Neuronal stem cell (in vitro differentiated cells): ENCODE data around the gene TECPR2.

Source experiments
- DNase-seq: peaks from one replicate; pipeline ENCODE4 v3.0.0-alpha.2; 2013; ENCODE audit warnings: low spot score
- H2AFZ ChIP-seq: one replicate; pipeline ENCODE4 v1.6.1; 2013; ENCODE audit warnings: mild to moderate bottlenecking, low read length, inconsistent platforms
- H2AK5ac ChIP-seq: 2 replicates; pipeline ENCODE4 v1.6.1; 2013; ENCODE audit warnings: low read depth, mild to moderate bottlenecking, inconsistent platforms, low read length, moderate library complexity, mixed read lengths
- H2BK120ac ChIP-seq: 2 replicates; pipeline ENCODE4 v1.6.1; 2013; ENCODE audit warnings: low read depth, mild to moderate bottlenecking, inconsistent platforms, low read length, moderate library complexity, mixed read lengths
- H2BK12ac ChIP-seq: one replicate; pipeline ENCODE4 v1.6.1; 2013; ENCODE audit warnings: low read length, inconsistent platforms
- H2BK15ac ChIP-seq: 2 replicates; pipeline ENCODE4 v1.6.1; 2013; ENCODE audit warnings: mild to moderate bottlenecking, low read length, inconsistent platforms, mixed read lengths
- H2BK5ac ChIP-seq: one replicate; pipeline ENCODE4 v1.6.1; 2013; ENCODE audit warnings: inconsistent platforms, mild to moderate bottlenecking, low read length, moderate library complexity
- H3K14ac ChIP-seq: one replicate; pipeline ENCODE4 v1.6.1; 2013; ENCODE audit warnings: low read length, inconsistent platforms
- H3K18ac ChIP-seq: 2 replicates; pipeline ENCODE4 v1.6.1; 2013; ENCODE audit warnings: low read length, inconsistent platforms
- H3K23ac ChIP-seq: 2 replicates; pipeline ENCODE4 v1.6.1; 2013; ENCODE audit warnings: low read depth, mild to moderate bottlenecking, mixed read lengths, low read length, inconsistent platforms; ENCODE audit not compliant: poor library complexity
- H3K27ac ChIP-seq: replicated peaks from 3 replicates; pipeline ENCODE4 v1.5.1; 2013; ENCODE audit warnings: low read length, inconsistent platforms
- H3K27me3 ChIP-seq, 3 experiments: 2 replicates each; pipeline ENCODE4 v1.6.1; 2013; ENCODE audit warnings: low read length in 3 of 3, mild to moderate bottlenecking in 2 of 3, inconsistent platforms in 1 of 3, low read depth in 1 of 3, mixed read lengths in 1 of 3, moderate library complexity in 1 of 3; ENCODE audit not compliant: control insufficient read depth in 3 of 3, insufficient read depth in 3 of 3
- H3K36me3 ChIP-seq, 2 donors: replicated peaks in 1 of 2; 2 replicates each; pipeline ENCODE4 v1.6.1; 2013; ENCODE audit warnings: low read length in 2 of 2; ENCODE audit not compliant: control insufficient read depth in 2 of 2, insufficient read depth in 2 of 2
- H3K4ac ChIP-seq: 2 replicates; pipeline ENCODE4 v1.6.1; 2013; ENCODE audit warnings: inconsistent platforms, mild to moderate bottlenecking, low read length, moderate library complexity
- H3K4me1 ChIP-seq, 2 donors: 1 replicate in 1 of 2; 2 replicates in 1 of 2; pipeline ENCODE4 v1.6.1; 2013; ENCODE audit warnings: low read length in 2 of 2, low read depth in 1 of 2; ENCODE audit not compliant: control insufficient read depth in 2 of 2, insufficient read depth in 1 of 2
- H3K4me2 ChIP-seq: one replicate; pipeline ENCODE4 v1.6.1; 2013; ENCODE audit warnings: mild to moderate bottlenecking, low read length, inconsistent platforms; ENCODE audit not compliant: insufficient read depth, poor library complexity, severe bottlenecking
- H3K4me3 ChIP-seq, 2 donors: 2 replicates each; pipeline ENCODE4 v1.5.1; 2013; ENCODE audit warnings: low read length in 2 of 2, mild to moderate bottlenecking in 2 of 2, inconsistent platforms in 1 of 2, moderate library complexity in 1 of 2
- H3K79me1 ChIP-seq: one replicate; pipeline ENCODE4 v1.6.1; 2013; ENCODE audit warnings: low read depth, mild to moderate bottlenecking, inconsistent platforms, low read length, moderate library complexity
- H3K9ac ChIP-seq: one replicate; pipeline ENCODE4 v1.6.1; 2013; ENCODE audit warnings: mild to moderate bottlenecking, low read depth, low read length, inconsistent platforms; ENCODE audit not compliant: poor library complexity
- H3K9me3 ChIP-seq, 2 donors: replicated peaks in 1 of 2; 2 replicates each; pipeline versions ENCODE3 to v1.6.1; 2013; ENCODE audit warnings: low read length in 2 of 2, mild to moderate bottlenecking in 2 of 2, inconsistent platforms in 1 of 2, low read depth in 1 of 2, mixed read lengths in 1 of 2, moderate library complexity in 1 of 2; ENCODE audit not compliant: control insufficient read depth in 2 of 2, insufficient read depth in 1 of 2
- H4K8ac ChIP-seq: one replicate; pipeline ENCODE4 v1.6.1; 2013; ENCODE audit warnings: low read depth, mild to moderate bottlenecking, inconsistent platforms, low read length, moderate library complexity
- H4K91ac ChIP-seq: one replicate; pipeline ENCODE4 v1.6.1; 2013; ENCODE audit warnings: low read length, low read depth, mild to moderate bottlenecking, inconsistent platforms; ENCODE audit not compliant: poor library complexity
- WGBS, 2 donors: extraction: QIAGEN DNeasy Blood & Tissue Kit; methylation state at CpG; one replicate each; pipeline ENCODE4 v1.1.7; 2013; ENCODE audit warnings: missing lambda C conversion rate in 2 of 2, mixed read lengths in 1 of 2; ENCODE audit not compliant: insufficient read length in 2 of 2, insufficient replicate concordance in 1 of 2; ENCODE audit errors: extremely low coverage in 2 of 2; 5-methylcytosine and 5-hydroxymethylcytosine counted together

Gene TECPR2

GRCh38 chr14:102417646-102418045 is 54.9 kb downstream of the TECPR2 start:
- H3K23ac ChIP-seq: no peak overlapping the region
- no peaks in the 10 kb centered on the region for H3K9me3 ChIP-seq
- no CpG with 5 or more reads among the region's 12 CpGs for WGBS, 2 donors
- H4K8ac ChIP-seq: no peak overlapping the region
- H2BK5ac ChIP-seq: no peak overlapping the region
- H3K4ac ChIP-seq: no peak overlapping the region
- H3K9ac ChIP-seq: no peak overlapping the region
- peaks cover 5% of the 10 kb centered on the region for H3K79me1 ChIP-seq
- H3K27ac ChIP-seq: no peak overlapping the region
- peaks cover 3 to 14% of the 10 kb centered on the region in 2 donors for H3K4me1 ChIP-seq
- no peak overlapping the region for H4K91ac ChIP-seq
- H2AK5ac ChIP-seq: no peak overlapping the region
- no peak overlapping the region for H2AFZ ChIP-seq
- H2BK120ac ChIP-seq: no peak overlapping the region
- no peaks in the 10 kb centered on the region for H3K27me3 ChIP-seq
- H3K4me2 ChIP-seq: no peak overlapping the region
- no peak overlapping the region for H2BK15ac ChIP-seq
- H3K14ac ChIP-seq: no peak overlapping the region
- H3K18ac ChIP-seq: no peak overlapping the region
- no peak for DNase-seq
- peaks cover 9% of the 10 kb centered on the region in 2 donors for H3K36me3 ChIP-seq
- H2BK12ac ChIP-seq: no peak overlapping the region
- no peak overlapping the region for H3K4me3 ChIP-seq

- Histone ChIP-seq H2BK12ac (peak overlapping the region; percentile 43), H3K79me1 (peaks cover 5% of the 10 kb centered on the region), H2AFZ (no peak overlapping the region), H3K9me3 (no peaks in the 10 kb centered on the region), H2BK120ac (no peak overlapping the region), H4K8ac (no peak overlapping the region), H2BK5ac (no peak overlapping the region), H3K9ac (peak overlapping the region; percentile 76), H3K4ac (no peak overlapping the region), H3K18ac (peak overlapping the region; percentile 45), H3K27me3 (no peaks in the 10 kb centered on the region), H3K27ac (no peak overlapping the region), H2AK5ac (peak overlapping the region; percentile 69), H3K4me1 (peaks cover 3 to 14% of the 10 kb centered on the region in 2 donors), H3K14ac (no peak overlapping the region), H3K36me3 (peaks cover 9% of the 10 kb centered on the region in 2 donors), H4K91ac (no peak overlapping the region), H3K4me3 (no peak overlapping the region), H3K23ac (peak overlapping the region; percentile 61), H3K4me2 (no peak overlapping the region), H2BK15ac (no peak overlapping the region)
- DNase-seq: no peak
- no CpG with 5 or more reads among the region's 14 CpGs for WGBS, 2 donors
Measured at GRCh38 chr14:102418169-102418852, 55.6 kb downstream of the TECPR2 start.

GRCh38 chr14:102418853-102419240 is 56.1 kb downstream of the TECPR2 start:
- Histone ChIP-seq H3K27me3 (no peaks in the 10 kb centered on the region), H3K23ac (peak overlapping the region; percentile 61), H3K4me3 (no peak overlapping the region), H3K9me3 (no peaks in the 10 kb centered on the region), H3K4me1 (peaks cover 3 to 14% of the 10 kb centered on the region in 2 donors), H4K91ac (no peak overlapping the region), H3K4me2 (no peak overlapping the region), H2BK15ac (no peak overlapping the region), H2BK120ac (no peak overlapping the region), H2BK12ac (no peak overlapping the region), H3K18ac (peak overlapping the region; percentile 45), H3K36me3 (peaks cover 9 to 11% of the 10 kb centered on the region in 2 donors), H4K8ac (no peak overlapping the region), H2BK5ac (no peak overlapping the region), H3K9ac (peak overlapping the region; percentile 76), H3K27ac (no peak overlapping the region), H3K4ac (no peak overlapping the region), H2AFZ (no peak overlapping the region), H3K79me1 (peaks cover 5% of the 10 kb centered on the region), H3K14ac (peak overlapping the region; percentile 85), H2AK5ac (peak overlapping the region; percentile 69)
- no CpG with 5 or more reads among the region's 14 CpGs for WGBS, 2 donors
- no peak for DNase-seq

GRCh38 chr14:102419276-102419675 is 56.5 kb downstream of the TECPR2 start:
- H4K8ac ChIP-seq: no peak overlapping the region
- no peak overlapping the region for H3K4me3 ChIP-seq
- no peak overlapping the region for H3K4ac ChIP-seq
- H3K4me1 ChIP-seq: peaks cover 3 to 14% of the 10 kb centered on the region in 2 donors
- H3K36me3 ChIP-seq: peaks cover 11 to 14% of the 10 kb centered on the region in 2 donors
- no peak overlapping the region for H2AFZ ChIP-seq
- H3K79me1 ChIP-seq: peaks cover 6% of the 10 kb centered on the region
- peak overlapping the region; percentile 69 for H2AK5ac ChIP-seq
- no peak overlapping the region for H2BK5ac ChIP-seq
- no peak overlapping the region for H3K9ac ChIP-seq
- no peak overlapping the region for H2BK120ac ChIP-seq
- H2BK12ac ChIP-seq: no peak overlapping the region
- no CpG with 5 or more reads among the region's 11 CpGs for WGBS, 2 donors
- H3K14ac ChIP-seq: no peak overlapping the region
- H2BK15ac ChIP-seq: no peak overlapping the region
- no peak overlapping the region for H4K91ac ChIP-seq
- H3K18ac ChIP-seq: no peak overlapping the region
- H3K9me3 ChIP-seq: no peaks in the 10 kb centered on the region
- no peak for DNase-seq
- H3K27me3 ChIP-seq: no peaks in the 10 kb centered on the region
- H3K23ac ChIP-seq: no peak overlapping the region
- H3K4me2 ChIP-seq: no peak overlapping the region
- H3K27ac ChIP-seq: no peak overlapping the region
